Measurements from ENCODE around the gene RMRP.

The RMRP gene

GRCh38 chr9:35686222-35687203, 28.7 kb upstream of the RMRP start:
- no peak for DNase-seq

GRCh38 chr9:35685506-35685905, 27.7 kb upstream of the RMRP start:
- DNase-seq, result no peak

- no peak for DNase-seq
These were observed 27.1 kb upstream of the RMRP start for GRCh38 chr9:35684921-35685320.

GRCh38 chr9:35683323-35683722, 25.5 kb upstream of the RMRP start:
- DNase-seq, result no peak

GRCh38 chr9:35682520-35683315, 24.9 kb upstream of the RMRP start:
- no peak for DNase-seq

GRCh38 chr9:35682051-35682450, 24.2 kb upstream of the RMRP start:
- no peak for DNase-seq

GRCh38 chr9:35681341-35682002, 23.7 kb upstream of the RMRP start:
- no peak for DNase-seq

- no peak for DNase-seq
These were observed 22.7 kb upstream of the RMRP start for GRCh38 chr9:35680331-35681105.

- no peak for DNase-seq
These were observed 22.0 kb upstream of the RMRP start for GRCh38 chr9:35679766-35680330.

GRCh38 chr9:35679091-35679490, 21.3 kb upstream of the RMRP start:
- no peak for DNase-seq

GRCh38 chr9:35675732-35676392, 18.0 kb upstream of the RMRP start:
- DNase-seq, result peak; percentile 44

- no peak for DNase-seq
These were observed 17.4 kb upstream of the RMRP start for GRCh38 chr9:35675204-35675603.

GRCh38 chr9:35674025-35674361, 16.2 kb upstream of the RMRP start:
- no peak for DNase-seq

GRCh38 chr9:35673132-35674024, 15.6 kb upstream of the RMRP start, which contains the start of gene CA9:
Gene CA9 (plus strand): TSS chr9:35673928. CDS start chr9:35673960, 32 bp downstream.
- DNase-seq, result no peak

GRCh38 chr9:35669331-35670145, 11.7 kb upstream of the RMRP start:
- DNase-seq, result no peak

GRCh38 chr9:35667939-35668338, 10.1 kb upstream of the RMRP start:
- DNase-seq, result no peak

- DNase-seq, result no peak
These were observed 8.7 kb upstream of the RMRP start for GRCh38 chr9:35666549-35666948.

- DNase-seq, result no peak
These were observed 8.2 kb upstream of the RMRP start for GRCh38 chr9:35666045-35666444.

- DNase-seq, result no peak
These were observed 7.6 kb upstream of the RMRP start for GRCh38 chr9:35665471-35665818.

Data from activated naive CD4-positive, alpha-beta T cell treated with anti-CD3 and anti-CD28 coated beads, Interleukin-2, amount 50 U/mL, for 16 hours (primary cell).